WTC11 (cell line): Measurements from ENCODE around the gene FHIT. TPM values are rescaled to one million over a fixed set of nuclear protein-coding genes. Genes with fewer than 3 reads are reported as not detected.

ENCODE experiments used
- ATAC-seq: fragments of 200-7000 bp; cut with Tn5 transposase; 2 replicates; pipeline ENCODE4 v1.10.0; 2021; ENCODE audit warnings: mild to moderate bottlenecking, moderate library complexity
- CTCF ChIA-PET: fragments of 300-600 bp; sonication (Branson Sonifier 250); formaldehyde crosslinking; loops from one replicate; lab custom pipeline; 2021; ENCODE audit warnings: antibody characterized with exemption; lab: Charles Lee
- POLR2A ChIA-PET: fragments of 350-600 bp; sonication (Branson Sonifier 250); formaldehyde crosslinking; loops from one replicate; lab custom pipeline; 2021; ENCODE audit warnings: antibody characterized with exemption; lab: Charles Lee
- DNase-seq: peaks from one replicate; pipeline ENCODE4 v3.0.0; 2021; ENCODE audit warnings: low spot score
- H3K27ac Mint-ChIP-seq: 2 replicates; pipeline ENCODE4 v1.8.0; 2021; ENCODE audit warnings: mixed read lengths
- H3K27me3 Mint-ChIP-seq: 2 replicates; pipeline ENCODE4 v1.8.0; 2021; ENCODE audit warnings: low read depth, mild to moderate bottlenecking, moderate library complexity, mixed read lengths
- H3K36me3 Mint-ChIP-seq: 2 replicates; pipeline ENCODE4 v1.8.0; 2021; ENCODE audit warnings: mixed read lengths
- H3K4me1 Mint-ChIP-seq: 2 replicates; pipeline ENCODE4 v1.8.0; 2022; ENCODE audit warnings: mixed read lengths
- H3K4me3 Mint-ChIP-seq: 2 replicates; pipeline ENCODE4 v1.8.0; 2021; ENCODE audit warnings: mild to moderate bottlenecking, moderate library complexity, mixed read lengths
- H3K9me3 Mint-ChIP-seq: 2 replicates; pipeline ENCODE4 v1.8.0; 2021; ENCODE audit warnings: mixed read lengths
- GTF2I ChIP-seq: fragments of 250-450 bp; sonication (Bioruptor Pico); conservative IDR thresholded peaks from 2 replicates; pipeline ENCODE4 v1.4.0; 2021; ENCODE audit warnings: mild to moderate bottlenecking
- JAZF1 ChIP-seq: fragments of 250-450 bp; sonication (Bioruptor Pico); IDR thresholded peaks from 2 replicates; pipeline ENCODE4 v1.9.0; 2021; ENCODE audit warnings: moderate library complexity, mild to moderate bottlenecking, inconsistent platforms
- KAT7 ChIP-seq: sonication (generic); formaldehyde crosslinking; IDR thresholded peaks from 2 replicates; pipeline ENCODE4 v1.8.1; 2023; ENCODE audit warnings: missing genetic modification reagents, mild to moderate bottlenecking, borderline replicate concordance
- MXD4 ChIP-seq: fragments of 250-450 bp; sonication (Bioruptor Pico); IDR thresholded peaks from 2 replicates; pipeline ENCODE4 v1.8.0; 2021; ENCODE audit warnings: mild to moderate bottlenecking, moderate library complexity, borderline replicate concordance
- NFE2L1 ChIP-seq: sonication (generic); formaldehyde crosslinking; IDR thresholded peaks from 2 replicates; pipeline ENCODE4 v1.8.1; 2023; ENCODE audit warnings: missing genetic modification reagents
- PRRX2 ChIP-seq: fragments of 250-450 bp; sonication (Bioruptor Pico); IDR thresholded peaks from 2 replicates; pipeline ENCODE4 v1.8.0; 2021; ENCODE audit warnings: mild to moderate bottlenecking
- ZNF671 ChIP-seq: fragments of 250-450 bp; sonication (Bioruptor Pico); IDR thresholded peaks from 2 replicates; pipeline ENCODE4 v1.8.0; 2021; ENCODE audit warnings: mild to moderate bottlenecking
- total RNA-seq: library from RNA; stranded (reverse); gene quantifications from 3 replicates; pipeline ENCODE4 v1.2.3, GENCODE V29; 2021
- TF ChIP-seq, protein P1 (sequence below): sonication (generic); formaldehyde crosslinking; IDR thresholded peaks from 2 replicates; pipeline ENCODE4 v1.8.1; 2022; ENCODE audit warnings: missing genetic modification reagents, borderline replicate concordance
- TF ChIP-seq, protein P2 (sequence below): sonication (generic); formaldehyde crosslinking; IDR thresholded peaks from 2 replicates; pipeline ENCODE4 v1.8.0; 2022; ENCODE audit warnings: mild to moderate bottlenecking, missing genetic modification reagents
- TF ChIP-seq, protein P3 (sequence below): sonication (generic); formaldehyde crosslinking; IDR thresholded peaks from 2 replicates; pipeline ENCODE4 v1.8.1; 2023; ENCODE audit warnings: mild to moderate bottlenecking, missing genetic modification reagents
- TF ChIP-seq, protein P4 (sequence below): fragments of 250-450 bp; sonication (Bioruptor Pico); IDR thresholded peaks from 2 replicates; pipeline ENCODE4 v1.9.0; 2021; ENCODE audit warnings: mild to moderate bottlenecking, borderline replicate concordance
- TF ChIP-seq, protein P5 (sequence below): fragments of 250-450 bp; sonication (Bioruptor Pico); IDR thresholded peaks from 2 replicates; pipeline ENCODE4 v1.9.0; 2021; ENCODE audit warnings: mild to moderate bottlenecking
- TF ChIP-seq, protein P6 (sequence below): sonication (generic); formaldehyde crosslinking; IDR thresholded peaks from 2 replicates; pipeline ENCODE4 v1.8.0; 2022; ENCODE audit warnings: mild to moderate bottlenecking, missing genetic modification reagents
- TF ChIP-seq, protein P7 (sequence below): sonication (generic); formaldehyde crosslinking; IDR thresholded peaks from 2 replicates; pipeline ENCODE4 v1.8.1; 2023; ENCODE audit warnings: mild to moderate bottlenecking, missing genetic modification reagents, moderate library complexity
- TF ChIP-seq, protein P8 (sequence below): sonication (generic); formaldehyde crosslinking; conservative IDR thresholded peaks from 2 replicates; pipeline ENCODE4 v1.8.1; 2022; ENCODE audit warnings: mild to moderate bottlenecking, missing genetic modification reagents
- TF ChIP-seq, protein P9 (sequence below): fragments of 250-450 bp; sonication (Bioruptor Pico); IDR thresholded peaks from 2 replicates; pipeline ENCODE4 v2.1.2; 2022; ENCODE audit warnings: mild to moderate bottlenecking, moderate library complexity
- TF ChIP-seq, protein P10 (sequence below): sonication (generic); formaldehyde crosslinking; IDR thresholded peaks from 2 replicates; pipeline ENCODE4 v1.8.1; 2023; ENCODE audit warnings: mild to moderate bottlenecking, missing genetic modification reagents

The FHIT gene
- total RNA-seq, 1 experiment from 2014 or later: 2.6 TPM

DNA sequence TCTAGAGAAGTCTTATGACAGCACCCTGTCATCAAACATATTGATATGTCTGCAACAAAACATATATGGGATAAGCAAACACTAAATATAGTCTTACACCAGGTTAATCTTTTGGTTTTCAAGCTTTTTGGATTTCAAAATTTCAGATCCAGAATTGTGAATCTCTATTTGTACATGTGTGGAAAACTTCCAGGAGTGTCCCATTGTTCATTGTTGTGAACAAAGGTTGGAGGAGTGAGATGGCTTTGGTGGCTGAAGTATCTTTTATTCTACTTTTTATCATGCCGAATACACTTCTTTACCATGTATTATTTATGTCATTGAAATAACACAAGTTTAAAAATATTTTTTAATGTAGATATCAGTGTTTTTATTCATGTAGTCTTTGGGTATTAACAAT is 5.9 kb upstream of the FHIT start (continued):
- TF ChIP-seq, protein P1, sequence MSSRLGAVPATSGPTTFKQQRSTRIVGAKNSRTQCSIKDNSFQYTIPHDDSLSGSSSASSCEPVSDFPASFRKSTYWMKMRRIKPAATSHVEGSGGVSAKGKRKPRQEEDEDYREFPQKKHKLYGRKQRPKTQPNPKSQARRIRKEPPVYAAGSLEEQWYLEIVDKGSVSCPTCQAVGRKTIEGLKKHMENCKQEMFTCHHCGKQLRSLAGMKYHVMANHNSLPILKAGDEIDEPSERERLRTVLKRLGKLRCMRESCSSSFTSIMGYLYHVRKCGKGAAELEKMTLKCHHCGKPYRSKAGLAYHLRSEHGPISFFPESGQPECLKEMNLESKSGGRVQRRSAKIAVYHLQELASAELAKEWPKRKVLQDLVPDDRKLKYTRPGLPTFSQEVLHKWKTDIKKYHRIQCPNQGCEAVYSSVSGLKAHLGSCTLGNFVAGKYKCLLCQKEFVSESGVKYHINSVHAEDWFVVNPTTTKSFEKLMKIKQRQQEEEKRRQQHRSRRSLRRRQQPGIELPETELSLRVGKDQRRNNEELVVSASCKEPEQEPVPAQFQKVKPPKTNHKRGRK (CRISPR knock-in tag): no peak
- TF ChIP-seq, protein P2, sequence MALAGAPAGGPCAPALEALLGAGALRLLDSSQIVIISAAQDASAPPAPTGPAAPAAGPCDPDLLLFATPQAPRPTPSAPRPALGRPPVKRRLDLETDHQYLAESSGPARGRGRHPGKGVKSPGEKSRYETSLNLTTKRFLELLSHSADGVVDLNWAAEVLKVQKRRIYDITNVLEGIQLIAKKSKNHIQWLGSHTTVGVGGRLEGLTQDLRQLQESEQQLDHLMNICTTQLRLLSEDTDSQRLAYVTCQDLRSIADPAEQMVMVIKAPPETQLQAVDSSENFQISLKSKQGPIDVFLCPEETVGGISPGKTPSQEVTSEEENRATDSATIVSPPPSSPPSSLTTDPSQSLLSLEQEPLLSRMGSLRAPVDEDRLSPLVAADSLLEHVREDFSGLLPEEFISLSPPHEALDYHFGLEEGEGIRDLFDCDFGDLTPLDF (CRISPR knock-in tag): no peak
- no peak for TF ChIP-seq NFE2L1 (CRISPR knock-in tag)
- TF ChIP-seq, protein P3, sequence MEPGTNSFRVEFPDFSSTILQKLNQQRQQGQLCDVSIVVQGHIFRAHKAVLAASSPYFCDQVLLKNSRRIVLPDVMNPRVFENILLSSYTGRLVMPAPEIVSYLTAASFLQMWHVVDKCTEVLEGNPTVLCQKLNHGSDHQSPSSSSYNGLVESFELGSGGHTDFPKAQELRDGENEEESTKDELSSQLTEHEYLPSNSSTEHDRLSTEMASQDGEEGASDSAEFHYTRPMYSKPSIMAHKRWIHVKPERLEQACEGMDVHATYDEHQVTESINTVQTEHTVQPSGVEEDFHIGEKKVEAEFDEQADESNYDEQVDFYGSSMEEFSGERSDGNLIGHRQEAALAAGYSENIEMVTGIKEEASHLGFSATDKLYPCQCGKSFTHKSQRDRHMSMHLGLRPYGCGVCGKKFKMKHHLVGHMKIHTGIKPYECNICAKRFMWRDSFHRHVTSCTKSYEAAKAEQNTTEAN (CRISPR knock-in tag): no peak
- no peak for TF ChIP-seq KAT7 (CRISPR knock-in tag)
- TF ChIP-seq, protein P4, sequence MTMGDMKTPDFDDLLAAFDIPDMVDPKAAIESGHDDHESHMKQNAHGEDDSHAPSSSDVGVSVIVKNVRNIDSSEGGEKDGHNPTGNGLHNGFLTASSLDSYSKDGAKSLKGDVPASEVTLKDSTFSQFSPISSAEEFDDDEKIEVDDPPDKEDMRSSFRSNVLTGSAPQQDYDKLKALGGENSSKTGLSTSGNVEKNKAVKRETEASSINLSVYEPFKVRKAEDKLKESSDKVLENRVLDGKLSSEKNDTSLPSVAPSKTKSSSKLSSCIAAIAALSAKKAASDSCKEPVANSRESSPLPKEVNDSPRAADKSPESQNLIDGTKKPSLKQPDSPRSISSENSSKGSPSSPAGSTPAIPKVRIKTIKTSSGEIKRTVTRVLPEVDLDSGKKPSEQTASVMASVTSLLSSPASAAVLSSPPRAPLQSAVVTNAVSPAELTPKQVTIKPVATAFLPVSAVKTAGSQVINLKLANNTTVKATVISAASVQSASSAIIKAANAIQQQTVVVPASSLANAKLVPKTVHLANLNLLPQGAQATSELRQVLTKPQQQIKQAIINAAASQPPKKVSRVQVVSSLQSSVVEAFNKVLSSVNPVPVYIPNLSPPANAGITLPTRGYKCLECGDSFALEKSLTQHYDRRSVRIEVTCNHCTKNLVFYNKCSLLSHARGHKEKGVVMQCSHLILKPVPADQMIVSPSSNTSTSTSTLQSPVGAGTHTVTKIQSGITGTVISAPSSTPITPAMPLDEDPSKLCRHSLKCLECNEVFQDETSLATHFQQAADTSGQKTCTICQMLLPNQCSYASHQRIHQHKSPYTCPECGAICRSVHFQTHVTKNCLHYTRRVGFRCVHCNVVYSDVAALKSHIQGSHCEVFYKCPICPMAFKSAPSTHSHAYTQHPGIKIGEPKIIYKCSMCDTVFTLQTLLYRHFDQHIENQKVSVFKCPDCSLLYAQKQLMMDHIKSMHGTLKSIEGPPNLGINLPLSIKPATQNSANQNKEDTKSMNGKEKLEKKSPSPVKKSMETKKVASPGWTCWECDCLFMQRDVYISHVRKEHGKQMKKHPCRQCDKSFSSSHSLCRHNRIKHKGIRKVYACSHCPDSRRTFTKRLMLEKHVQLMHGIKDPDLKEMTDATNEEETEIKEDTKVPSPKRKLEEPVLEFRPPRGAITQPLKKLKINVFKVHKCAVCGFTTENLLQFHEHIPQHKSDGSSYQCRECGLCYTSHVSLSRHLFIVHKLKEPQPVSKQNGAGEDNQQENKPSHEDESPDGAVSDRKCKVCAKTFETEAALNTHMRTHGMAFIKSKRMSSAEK: no peak
- TF ChIP-seq, protein P5, sequence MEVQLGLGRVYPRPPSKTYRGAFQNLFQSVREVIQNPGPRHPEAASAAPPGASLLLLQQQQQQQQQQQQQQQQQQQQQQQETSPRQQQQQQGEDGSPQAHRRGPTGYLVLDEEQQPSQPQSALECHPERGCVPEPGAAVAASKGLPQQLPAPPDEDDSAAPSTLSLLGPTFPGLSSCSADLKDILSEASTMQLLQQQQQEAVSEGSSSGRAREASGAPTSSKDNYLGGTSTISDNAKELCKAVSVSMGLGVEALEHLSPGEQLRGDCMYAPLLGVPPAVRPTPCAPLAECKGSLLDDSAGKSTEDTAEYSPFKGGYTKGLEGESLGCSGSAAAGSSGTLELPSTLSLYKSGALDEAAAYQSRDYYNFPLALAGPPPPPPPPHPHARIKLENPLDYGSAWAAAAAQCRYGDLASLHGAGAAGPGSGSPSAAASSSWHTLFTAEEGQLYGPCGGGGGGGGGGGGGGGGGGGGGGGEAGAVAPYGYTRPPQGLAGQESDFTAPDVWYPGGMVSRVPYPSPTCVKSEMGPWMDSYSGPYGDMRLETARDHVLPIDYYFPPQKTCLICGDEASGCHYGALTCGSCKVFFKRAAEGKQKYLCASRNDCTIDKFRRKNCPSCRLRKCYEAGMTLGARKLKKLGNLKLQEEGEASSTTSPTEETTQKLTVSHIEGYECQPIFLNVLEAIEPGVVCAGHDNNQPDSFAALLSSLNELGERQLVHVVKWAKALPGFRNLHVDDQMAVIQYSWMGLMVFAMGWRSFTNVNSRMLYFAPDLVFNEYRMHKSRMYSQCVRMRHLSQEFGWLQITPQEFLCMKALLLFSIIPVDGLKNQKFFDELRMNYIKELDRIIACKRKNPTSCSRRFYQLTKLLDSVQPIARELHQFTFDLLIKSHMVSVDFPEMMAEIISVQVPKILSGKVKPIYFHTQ (CRISPR knock-in tag): no peak
- TF ChIP-seq MXD4 (CRISPR knock-in tag): no peak
- TF ChIP-seq, protein P6, sequence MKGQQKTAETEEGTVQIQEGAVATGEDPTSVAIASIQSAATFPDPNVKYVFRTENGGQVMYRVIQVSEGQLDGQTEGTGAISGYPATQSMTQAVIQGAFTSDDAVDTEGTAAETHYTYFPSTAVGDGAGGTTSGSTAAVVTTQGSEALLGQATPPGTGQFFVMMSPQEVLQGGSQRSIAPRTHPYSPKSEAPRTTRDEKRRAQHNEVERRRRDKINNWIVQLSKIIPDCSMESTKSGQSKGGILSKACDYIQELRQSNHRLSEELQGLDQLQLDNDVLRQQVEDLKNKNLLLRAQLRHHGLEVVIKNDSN: no peak
- TF ChIP-seq, protein P7, sequence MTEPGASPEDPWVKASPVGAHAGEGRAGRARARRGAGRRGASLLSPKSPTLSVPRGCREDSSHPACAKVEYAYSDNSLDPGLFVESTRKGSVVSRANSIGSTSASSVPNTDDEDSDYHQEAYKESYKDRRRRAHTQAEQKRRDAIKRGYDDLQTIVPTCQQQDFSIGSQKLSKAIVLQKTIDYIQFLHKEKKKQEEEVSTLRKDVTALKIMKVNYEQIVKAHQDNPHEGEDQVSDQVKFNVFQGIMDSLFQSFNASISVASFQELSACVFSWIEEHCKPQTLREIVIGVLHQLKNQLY (CRISPR knock-in tag): no peak
- TF ChIP-seq ZNF671: no peak

DNA sequence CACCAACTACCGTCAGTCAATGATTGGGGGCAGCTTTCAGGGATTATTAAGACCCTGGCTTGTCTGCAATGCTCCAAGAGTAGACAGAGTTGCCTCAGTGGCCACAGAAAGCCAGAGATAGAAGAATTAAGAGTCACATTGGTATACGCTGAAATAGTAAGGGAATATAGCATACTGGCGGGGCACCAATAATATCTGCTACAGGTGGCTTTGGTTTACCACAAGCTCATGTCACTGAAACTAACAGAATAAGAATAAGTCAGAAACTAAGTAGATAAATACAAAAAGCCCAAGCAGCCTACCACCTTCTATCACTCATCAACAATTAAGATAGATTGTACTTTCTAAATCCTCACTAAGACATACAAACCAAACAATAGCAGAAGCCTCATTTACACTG is 2.5 kb upstream of the FHIT start:
- DNase-seq: no peak
- Mint-ChIP-seq H3K4me1 (peaks cover 19% of the 10 kb centered on the region), H3K9me3 (no peaks in the 10 kb centered on the region), H3K36me3 (no peaks in the 10 kb centered on the region), H3K27me3 (no peaks in the 10 kb centered on the region), H3K4me3 (no peak overlapping the region), H3K27ac (no peak overlapping the region)
- POLR2A ChIA-PET: no interaction called here
- ATAC-seq: no peak
- CTCF ChIA-PET: no interaction called here
- TF ChIP-seq PRRX2 (CRISPR knock-in tag) (no peak), JAZF1 (CRISPR knock-in tag) (no peak), GTF2I (CRISPR knock-in tag) (no peak)
- TF ChIP-seq, protein P8, sequence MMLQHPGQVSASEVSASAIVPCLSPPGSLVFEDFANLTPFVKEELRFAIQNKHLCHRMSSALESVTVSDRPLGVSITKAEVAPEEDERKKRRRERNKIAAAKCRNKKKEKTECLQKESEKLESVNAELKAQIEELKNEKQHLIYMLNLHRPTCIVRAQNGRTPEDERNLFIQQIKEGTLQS (CRISPR knock-in tag): no peak
- TF ChIP-seq, protein P9, sequence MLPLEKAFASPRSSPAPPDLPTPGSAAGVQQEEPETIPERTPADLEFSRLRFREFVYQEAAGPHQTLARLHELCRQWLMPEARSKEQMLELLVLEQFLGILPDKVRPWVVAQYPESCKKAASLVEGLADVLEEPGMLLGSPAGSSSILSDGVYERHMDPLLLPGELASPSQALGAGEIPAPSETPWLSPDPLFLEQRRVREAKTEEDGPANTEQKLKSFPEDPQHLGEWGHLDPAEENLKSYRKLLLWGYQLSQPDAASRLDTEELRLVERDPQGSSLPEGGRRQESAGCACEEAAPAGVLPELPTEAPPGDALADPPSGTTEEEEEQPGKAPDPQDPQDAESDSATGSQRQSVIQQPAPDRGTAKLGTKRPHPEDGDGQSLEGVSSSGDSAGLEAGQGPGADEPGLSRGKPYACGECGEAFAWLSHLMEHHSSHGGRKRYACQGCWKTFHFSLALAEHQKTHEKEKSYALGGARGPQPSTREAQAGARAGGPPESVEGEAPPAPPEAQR (CRISPR knock-in tag): no peak
- TF ChIP-seq, protein P10, sequence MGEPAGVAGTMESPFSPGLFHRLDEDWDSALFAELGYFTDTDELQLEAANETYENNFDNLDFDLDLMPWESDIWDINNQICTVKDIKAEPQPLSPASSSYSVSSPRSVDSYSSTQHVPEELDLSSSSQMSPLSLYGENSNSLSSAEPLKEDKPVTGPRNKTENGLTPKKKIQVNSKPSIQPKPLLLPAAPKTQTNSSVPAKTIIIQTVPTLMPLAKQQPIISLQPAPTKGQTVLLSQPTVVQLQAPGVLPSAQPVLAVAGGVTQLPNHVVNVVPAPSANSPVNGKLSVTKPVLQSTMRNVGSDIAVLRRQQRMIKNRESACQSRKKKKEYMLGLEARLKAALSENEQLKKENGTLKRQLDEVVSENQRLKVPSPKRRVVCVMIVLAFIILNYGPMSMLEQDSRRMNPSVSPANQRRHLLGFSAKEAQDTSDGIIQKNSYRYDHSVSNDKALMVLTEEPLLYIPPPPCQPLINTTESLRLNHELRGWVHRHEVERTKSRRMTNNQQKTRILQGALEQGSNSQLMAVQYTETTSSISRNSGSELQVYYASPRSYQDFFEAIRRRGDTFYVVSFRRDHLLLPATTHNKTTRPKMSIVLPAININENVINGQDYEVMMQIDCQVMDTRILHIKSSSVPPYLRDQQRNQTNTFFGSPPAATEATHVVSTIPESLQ (CRISPR knock-in tag): no peak
